GM12878 (cell line): ENCODE measurements around the gene KLHL24. TPM values are rescaled to one million over a fixed set of nuclear protein-coding genes. Genes with fewer than 3 reads are reported as not detected.

Source experiments
- BCLAF1 ChIP-seq: fragments of 450-650 bp; IDR thresholded peaks from 2 replicates; pipeline ENCODE4 v1.6.1; 2017; ENCODE audit warnings: antibody characterized with exemption, mild to moderate bottlenecking, moderate library complexity
- CBX3 ChIP-seq: fragments of 200-600 bp; sonication (generic); IDR thresholded peaks from 2 replicates; pipeline ENCODE4 v1.6.1; 2016; ENCODE audit warnings: low read depth, borderline replicate concordance
- FOXM1 ChIP-seq: IDR thresholded peaks from 2 replicates; pipeline ENCODE4 v1.6.1; 2012; ENCODE audit warnings: low read depth, mild to moderate bottlenecking, inconsistent platforms, low read length, moderate library complexity
- HDAC2 ChIP-seq: fragments of 200-600 bp; sonication (generic); IDR thresholded peaks from 2 replicates; pipeline ENCODE4 v1.6.1; 2017
- HSF1 ChIP-seq: fragments of 150-350 bp; IDR thresholded peaks from 2 replicates; pipeline ENCODE4 v1.6.1; 2014; ENCODE audit warnings: mild to moderate bottlenecking, low read depth, low read length
- MTA3 ChIP-seq: IDR thresholded peaks from 2 replicates; pipeline ENCODE4 v1.6.1; 2012; ENCODE audit warnings: low read length, inconsistent platforms, borderline replicate concordance
- NRF1 ChIP-seq: conservative IDR thresholded peaks from 2 replicates; pipeline ENCODE4 v1.6.1; 2011; ENCODE audit warnings: mild to moderate bottlenecking, low read depth, low read length, improper control_type of control experiment
- PAX5 ChIP-seq: IDR thresholded peaks from 2 replicates; pipeline ENCODE4 v1.6.1; 2011; ENCODE audit warnings: low read depth, low read length, borderline replicate concordance
- SMC3 ChIP-seq: IDR thresholded peaks from 2 replicates; pipeline ENCODE4 v1.6.1; 2011; ENCODE audit warnings: low read length, improper control_type of control experiment, borderline replicate concordance
- STAT1 ChIP-seq: fragments of 450-650 bp; conservative IDR thresholded peaks from 2 replicates; pipeline ENCODE4 v1.6.1; 2014; ENCODE audit warnings: antibody characterized with exemption, mild to moderate bottlenecking
- polyA plus RNA-seq, 11 experiments: library from polyadenylated mRNA; depleted of rRNA in 4 of 11; unstranded in 6 of 11; stranded (reverse) in 5 of 11; fragments of >200 nt; fragmentation: Nextera tagmentation in 4 of 11; fragmentation: Illumina TruSeq in 1 of 11; extraction: Ambion mirVana in 4 of 11; extraction: Trizol in 1 of 11; gene quantifications; 1 replicate in 1 of 11; 2 replicates in 10 of 11; pipeline versions ENCODE4 v1.2.1 to v1.2.3, GENCODE V29; 2011 to 2016; ENCODE audit warnings: inconsistent platforms in 2 of 11, missing spikeins in 2 of 11, low read depth in 1 of 11
- total RNA-seq, 4 experiments: library from RNA; depleted of rRNA in 3 of 4; stranded (reverse); fragments of >200 nt in 3 of 4; fragmentation: Illumina TruSeq in 1 of 4; extraction: Trizol in 1 of 4; gene quantifications; 2 replicates each; pipeline versions ENCODE4 v1.2.1 to v1.2.3, GENCODE V29; 2013 to 2021
- TF ChIP-seq, protein P1 (sequence below): fragments of 450-650 bp; IDR thresholded peaks from 2 replicates; pipeline ENCODE4 v1.6.1; 2017; ENCODE audit warnings: mild to moderate bottlenecking, moderate library complexity

KLHL24 gene
- total and polyA plus RNA-seq, 10 of the 15 experiments (the other 5 are each of a cell fraction or from before 2014, with no cell fraction given), result 0.91 to 24.3 (median 5.3) TPM

DNA sequence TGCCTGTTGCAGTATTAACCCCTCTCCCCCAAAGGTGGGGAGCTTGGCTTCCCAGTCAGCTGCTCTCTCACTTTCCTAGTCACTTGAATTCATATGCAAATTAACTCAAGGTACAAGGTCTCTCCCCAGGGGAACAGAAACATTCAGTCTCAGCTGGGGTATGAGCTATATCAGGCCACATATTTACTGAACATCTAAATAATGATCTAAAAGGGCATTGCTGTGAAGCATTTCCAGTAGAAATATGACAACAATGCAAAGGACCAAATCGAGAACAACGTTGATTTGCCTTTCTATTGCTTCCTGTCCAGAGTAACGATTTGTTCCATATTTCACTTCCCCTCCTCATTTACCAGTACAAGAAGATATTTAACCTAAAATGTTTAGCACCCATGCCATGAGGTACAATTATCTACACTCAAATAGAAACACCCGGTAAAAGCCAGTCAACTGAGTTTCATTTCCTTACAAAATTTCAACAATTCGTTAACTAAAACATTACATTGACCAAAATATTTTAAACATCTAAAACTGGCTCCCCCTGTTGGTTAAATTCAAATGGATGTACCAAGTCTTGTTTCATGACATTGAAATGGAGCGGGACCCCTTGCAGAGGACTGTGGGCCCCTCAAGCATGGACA, 43.4 kb upstream of the KLHL24 start (continued):
- no peak for TF ChIP-seq CBX3
- TF ChIP-seq, protein P1, sequence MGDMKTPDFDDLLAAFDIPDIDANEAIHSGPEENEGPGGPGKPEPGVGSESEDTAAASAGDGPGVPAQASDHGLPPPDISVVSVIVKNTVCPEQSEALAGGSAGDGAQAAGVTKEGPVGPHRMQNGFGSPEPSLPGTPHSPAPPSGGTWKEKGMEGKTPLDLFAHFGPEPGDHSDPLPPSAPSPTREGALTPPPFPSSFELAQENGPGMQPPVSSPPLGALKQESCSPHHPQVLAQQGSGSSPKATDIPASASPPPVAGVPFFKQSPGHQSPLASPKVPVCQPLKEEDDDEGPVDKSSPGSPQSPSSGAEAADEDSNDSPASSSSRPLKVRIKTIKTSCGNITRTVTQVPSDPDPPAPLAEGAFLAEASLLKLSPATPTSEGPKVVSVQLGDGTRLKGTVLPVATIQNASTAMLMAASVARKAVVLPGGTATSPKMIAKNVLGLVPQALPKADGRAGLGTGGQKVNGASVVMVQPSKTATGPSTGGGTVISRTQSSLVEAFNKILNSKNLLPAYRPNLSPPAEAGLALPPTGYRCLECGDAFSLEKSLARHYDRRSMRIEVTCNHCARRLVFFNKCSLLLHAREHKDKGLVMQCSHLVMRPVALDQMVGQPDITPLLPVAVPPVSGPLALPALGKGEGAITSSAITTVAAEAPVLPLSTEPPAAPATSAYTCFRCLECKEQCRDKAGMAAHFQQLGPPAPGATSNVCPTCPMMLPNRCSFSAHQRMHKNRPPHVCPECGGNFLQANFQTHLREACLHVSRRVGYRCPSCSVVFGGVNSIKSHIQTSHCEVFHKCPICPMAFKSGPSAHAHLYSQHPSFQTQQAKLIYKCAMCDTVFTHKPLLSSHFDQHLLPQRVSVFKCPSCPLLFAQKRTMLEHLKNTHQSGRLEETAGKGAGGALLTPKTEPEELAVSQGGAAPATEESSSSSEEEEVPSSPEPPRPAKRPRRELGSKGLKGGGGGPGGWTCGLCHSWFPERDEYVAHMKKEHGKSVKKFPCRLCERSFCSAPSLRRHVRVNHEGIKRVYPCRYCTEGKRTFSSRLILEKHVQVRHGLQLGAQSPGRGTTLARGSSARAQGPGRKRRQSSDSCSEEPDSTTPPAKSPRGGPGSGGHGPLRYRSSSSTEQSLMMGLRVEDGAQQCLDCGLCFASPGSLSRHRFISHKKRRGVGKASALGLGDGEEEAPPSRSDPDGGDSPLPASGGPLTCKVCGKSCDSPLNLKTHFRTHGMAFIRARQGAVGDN, result peak; percentile 41; the same call in 1 of the 2 replicates
- peak; percentile 50; the same call in 1 of the 2 replicates for TF ChIP-seq PAX5
- TF ChIP-seq STAT1, result no peak
- no peak for TF ChIP-seq NRF1
- no peak for TF ChIP-seq HDAC2
- TF ChIP-seq FOXM1, result peak; percentile 63; the same call in 1 of the 2 replicates
- no peak for TF ChIP-seq BCLAF1
- peak; percentile 36; the same call in 1 of the 2 replicates for TF ChIP-seq SMC3
- peak; percentile 66; the same call in 1 of the 2 replicates for TF ChIP-seq MTA3
- TF ChIP-seq HSF1, result no peak
